ENCODE results near the gene EN1. TPM values are rescaled to one million over a fixed set of nuclear protein-coding genes. Genes with fewer than 3 reads are reported as not detected.

Gene EN1
- total RNA-seq, result not detected
- not detected for polyA plus RNA-seq (2013, experiment 1 of 2)
- polyA plus RNA-seq (2013, experiment 2 of 2), result 0.10 TPM
- 0 to 0.08 (median 0) reads per million in 172 experiments for total RNA-seq

- peak within 1 kb of the TSS; percentile 39 for H3K27ac Mint-ChIP-seq
- no peak for DNase-seq
- CTCF ChIA-PET, result no interaction called here
Observed at GRCh38 chr2:118846953-118847761, at the start of gene EN1. TSS of gene EN1 (minus strand) at chr2:118847648. CDS start at chr2:118847167, 481 bp downstream.

GRCh38 chr2:118893100-118893499, 45.7 kb upstream of the EN1 start:
- TF ChIP-seq CTCF (IDR thresholded peaks at IDR 0.05), result no peak
- Mint-ChIP-seq H3K4me1 (ENCODE audit: low read depth) (no peaks in the 10 kb centered on the region), H3K9me3 (peaks cover 9% of the 10 kb centered on the region), H3K4me3 (no peak overlapping the region), H3K27ac (no peak overlapping the region), H3K36me3 (ENCODE audit: low read depth) (peaks cover 6% of the 10 kb centered on the region), H3K27me3 (no peaks in the 10 kb centered on the region)
- peaks cover 0 to 14% of the 10 kb centered on the region in 2 experiments for H3K9me3 ChIP-seq (ENCODE audit: control insufficient read depth in 1 of 2, insufficient read depth in 1 of 2, low read length in 2 of 2)
- no peak for ATAC-seq (ENCODE audit: poor library complexity)
- POLR2A ChIA-PET, result interaction anchor here (1.9 kb wide), 1 partner anchor 9 kb away, joined by 5 read pairs; no protein-coding TSS in a partner anchor
- CTCF ChIA-PET, result interaction anchor here (1.5 kb wide), 1 partner anchor 12 kb away, joined by 4 read pairs; no protein-coding TSS in a partner anchor
- H3K27ac ChIP-seq (ENCODE audit: low read depth in 1 of 2, low read length in 2 of 2), result no peak overlapping the region
- no peak for DNase-seq
- no peaks in the 10 kb centered on the region for H3K27me3 ChIP-seq (ENCODE audit: control insufficient read depth in 1 of 2, insufficient read depth in 2 of 2, low read length in 2 of 2)
- H3K36me3 ChIP-seq (ENCODE audit: insufficient read depth, low read length), result no peaks in the 10 kb centered on the region
- no peaks in the 10 kb centered on the region for H3K4me1 ChIP-seq (ENCODE audit: insufficient read depth, low read length)
- intact Hi-C loops (cut with DNase I, micrococcal nuclease), result no loop called here
- H3K4me3 ChIP-seq (ENCODE audit: low read length), result no peak overlapping the region

More at GRCh38 chr2:118846953-118847761, at the start of gene EN1:
- H3K4me1 ChIP-seq (ENCODE audit: insufficient read depth, low read length), result peaks cover 45% of the 10 kb centered on the region
- intact Hi-C loops (cut with DNase I, micrococcal nuclease), result no loop called here
- peak within 1 kb of the TSS; percentile 62 for H3K4me3 Mint-ChIP-seq
- peaks cover 81 to 87% of the 10 kb centered on the region in 2 experiments for H3K27me3 ChIP-seq (ENCODE audit: control insufficient read depth in 1 of 2, insufficient read depth in 2 of 2, low read length in 2 of 2)
- no peak for TF ChIP-seq CTCF (IDR thresholded peaks at IDR 0.05)
- ATAC-seq (ENCODE audit: poor library complexity), result no peak
- no peaks in the 10 kb centered on the region for H3K36me3 ChIP-seq (ENCODE audit: insufficient read depth, low read length)
- POLR2A ChIA-PET, result interaction anchor here (0.6 to 1.0 kb wide), 2 partner anchors 8 to 506 kb away, joined by 4 to 6 read pairs; no protein-coding TSS in a partner anchor
- peaks cover 48% of the 10 kb centered on the region for H3K4me1 Mint-ChIP-seq (ENCODE audit: low read depth)
- H3K9me3 ChIP-seq (ENCODE audit: control insufficient read depth in 1 of 2, insufficient read depth in 1 of 2, low read length in 2 of 2), result peaks cover 0 to 49% of the 10 kb centered on the region in 2 experiments
- H3K27me3 Mint-ChIP-seq, result peaks cover 91% of the 10 kb centered on the region
- no peak within 1 kb of the TSS for H3K27ac ChIP-seq (ENCODE audit: low read depth in 1 of 2, low read length in 2 of 2)
- no peaks in the 10 kb centered on the region for H3K9me3 Mint-ChIP-seq
- H3K4me3 ChIP-seq (ENCODE audit: low read length), result no peak within 1 kb of the TSS
- no peaks in the 10 kb centered on the region for H3K36me3 Mint-ChIP-seq (ENCODE audit: low read depth)

- intact Hi-C loops (cut with DNase I, micrococcal nuclease), result loop anchor here in 1 of 2 experiments (10.0 kb wide), 2 partner anchors 765 to 1795 kb away; no protein-coding TSS in a partner anchor
- Mint-ChIP-seq H3K4me3 (no peak overlapping the region), H3K27ac (no peak overlapping the region), H3K9me3 (peaks cover 9% of the 10 kb centered on the region), H3K36me3 (ENCODE audit: low read depth) (peaks cover 6% of the 10 kb centered on the region), H3K4me1 (ENCODE audit: low read depth) (no peaks in the 10 kb centered on the region), H3K27me3 (no peaks in the 10 kb centered on the region)
- ChIA-PET POLR2A (no interaction called here), CTCF (no interaction called here)
- Histone ChIP-seq H3K4me3 (ENCODE audit: low read length) (no peak overlapping the region), H3K27me3 (ENCODE audit: control insufficient read depth in 1 of 2, insufficient read depth in 2 of 2, low read length in 2 of 2) (no peaks in the 10 kb centered on the region), H3K9me3 (ENCODE audit: control insufficient read depth in 1 of 2, insufficient read depth in 1 of 2, low read length in 2 of 2) (peaks cover 0 to 14% of the 10 kb centered on the region in 2 experiments), H3K36me3 (ENCODE audit: insufficient read depth, low read length) (no peaks in the 10 kb centered on the region), H3K4me1 (ENCODE audit: insufficient read depth, low read length) (no peaks in the 10 kb centered on the region), H3K27ac (ENCODE audit: low read depth in 1 of 2, low read length in 2 of 2) (no peak overlapping the region)
- TF ChIP-seq CTCF (IDR thresholded peaks at IDR 0.05), result no peak
- ATAC-seq (ENCODE audit: poor library complexity), result no peak
- DNase-seq, result no peak
Observed at GRCh38 chr2:118889995-118890394, 42.5 kb upstream of the EN1 start.
